Left ventricle myocardium superior (tissue), 1 donor: Measurements from ENCODE around the gene RBM26. TPM values are rescaled to one million over a fixed set of nuclear protein-coding genes. Genes with fewer than 3 reads are reported as not detected.
A peak's percentile ranks its signal among the peaks of the same experiment; 100 is the strongest.

Experiments used
- ATAC-seq: fragments of 200-7000 bp; cut with Tn5 transposase; one replicate; pipeline ENCODE4 v1.9.1; 2020; ENCODE audit warnings: mild to moderate bottlenecking, moderate library complexity
- DNase-seq: peaks from one replicate; pipeline ENCODE4 v3.0.0-alpha.2; 2020
- intact Hi-C: fragments of 100-400 bp; cut with micrococcal nuclease; formaldehyde crosslinking; loops from one replicate; pipeline ENCODE4 v1.11.0; 2022
- total RNA-seq: library from RNA; stranded (reverse); fragmentation: NEBNext Ultra II Directional; extraction: Animal tissue kit (Norgen Biotek cat#: 25700); gene quantifications from one replicate; pipeline ENCODE4 v1.2.1, GENCODE V29; 2021
- donor health status: DM: no; HTN: yes; CAD: no; lungs with severe emphysema.

Gene RBM26
- total RNA-seq, 1 donor from 2014 or later, result 21.5 TPM

DNA sequence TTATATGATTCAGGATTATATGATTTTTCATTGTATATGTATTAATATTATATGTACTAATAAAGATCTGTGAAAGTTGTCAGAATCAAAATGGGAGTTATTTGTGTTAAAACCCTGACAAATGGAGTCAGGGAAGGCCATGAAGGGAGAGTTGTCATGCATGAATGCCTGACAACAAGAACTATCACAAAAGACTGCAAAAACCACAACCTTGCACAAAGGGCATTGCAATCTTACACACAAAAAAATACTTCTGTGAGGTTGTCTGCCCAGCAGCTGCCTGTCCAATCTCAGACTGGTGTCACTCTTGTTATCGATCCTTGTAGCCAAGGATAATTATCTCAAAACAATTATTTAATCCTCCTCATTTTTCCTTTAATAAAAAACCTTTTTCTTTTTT, 21.2 kb upstream of the RBM26 start:
- intact Hi-C loops, result no loop called here
- ATAC-seq, result no peak

DNA sequence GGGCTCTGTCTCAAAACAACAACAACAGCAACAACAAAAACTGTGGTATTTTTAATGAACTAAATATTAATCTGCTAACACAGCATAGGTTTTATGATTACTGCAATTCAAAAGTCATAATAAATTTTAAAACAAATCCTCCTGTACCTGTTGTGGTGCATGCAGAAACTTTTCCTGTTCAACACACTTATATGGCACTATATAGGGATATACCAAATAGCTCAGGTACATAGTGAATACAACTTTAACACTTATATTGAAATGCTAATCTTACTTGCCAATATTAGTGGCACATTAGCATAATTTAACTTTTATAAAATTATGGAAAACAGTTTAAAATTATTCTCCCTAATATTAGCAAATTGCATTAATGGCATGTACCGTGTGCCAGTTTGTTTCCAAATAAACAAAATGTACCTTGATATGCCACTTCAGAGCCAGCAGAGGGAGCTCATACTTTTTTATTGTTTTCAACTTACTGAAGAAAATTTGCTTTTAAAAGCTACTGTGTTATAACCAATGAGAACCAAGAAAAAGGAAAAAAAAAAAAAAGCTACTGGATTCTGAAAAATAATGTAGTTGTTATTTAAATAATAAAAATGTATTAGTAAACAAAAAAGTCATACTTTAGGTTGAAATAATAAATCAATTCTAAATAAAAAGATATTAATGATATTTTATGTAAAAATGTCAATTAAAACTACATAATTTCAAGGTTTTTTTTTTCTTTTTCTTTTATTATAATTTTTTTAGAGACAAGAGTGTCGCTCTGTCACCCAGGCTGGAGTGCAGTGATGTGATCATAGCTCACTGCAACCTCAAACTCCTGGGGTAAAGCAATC, 18.0 kb upstream of the RBM26 start:
- intact Hi-C loops, result loop anchor here (2.0 kb wide), 1 partner anchor 117 kb away; no protein-coding TSS in a partner anchor
- ATAC-seq (peak; percentile 30), DNase-seq (no peak)

More for the DNA sequence above, 21.2 kb upstream of the RBM26 start:
- DNase-seq, result no peak

DNA sequence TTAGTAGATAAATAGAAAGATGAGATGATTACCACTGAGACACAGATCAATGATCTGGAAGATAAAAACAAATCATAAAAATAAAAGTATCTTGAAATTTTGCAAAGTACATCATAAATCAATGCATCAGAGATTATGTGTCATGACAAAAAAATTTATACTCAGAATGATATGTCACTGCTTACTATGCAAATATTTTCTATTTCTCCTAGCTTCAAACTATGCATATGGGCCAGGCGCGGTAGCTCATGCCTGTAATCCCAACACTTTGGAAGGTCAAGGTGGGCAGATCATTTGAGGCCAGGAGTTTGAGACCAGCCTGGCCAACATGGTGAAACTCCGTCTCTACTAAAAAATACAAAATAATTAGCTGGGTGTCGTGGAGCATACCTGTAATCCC, 17.3 kb upstream of the RBM26 start:
- DNase-seq (no peak), ATAC-seq (no peak)
- intact Hi-C loops, result no loop called here

DNA sequence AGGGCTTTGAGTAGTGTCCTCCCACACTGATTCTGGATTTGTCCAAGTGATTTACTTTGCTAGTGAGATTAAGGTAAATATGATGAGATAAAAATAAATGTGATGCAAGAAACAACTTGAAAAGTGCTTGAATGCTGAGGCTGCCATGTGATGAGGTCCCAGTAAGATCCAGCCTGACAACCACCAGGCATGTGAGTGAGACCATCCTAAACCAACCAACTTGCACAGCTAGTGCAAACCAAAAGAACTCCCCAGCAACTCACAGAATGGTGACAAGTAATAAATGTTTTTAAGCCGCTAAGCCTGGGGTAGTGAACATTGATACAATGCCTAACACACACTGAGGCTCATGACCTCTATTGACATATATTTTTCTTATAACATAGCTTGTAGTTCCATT, 13.3 kb upstream of the RBM26 start:
- no peak for DNase-seq
- intact Hi-C loops, result no loop called here
- ATAC-seq, result no peak

DNA sequence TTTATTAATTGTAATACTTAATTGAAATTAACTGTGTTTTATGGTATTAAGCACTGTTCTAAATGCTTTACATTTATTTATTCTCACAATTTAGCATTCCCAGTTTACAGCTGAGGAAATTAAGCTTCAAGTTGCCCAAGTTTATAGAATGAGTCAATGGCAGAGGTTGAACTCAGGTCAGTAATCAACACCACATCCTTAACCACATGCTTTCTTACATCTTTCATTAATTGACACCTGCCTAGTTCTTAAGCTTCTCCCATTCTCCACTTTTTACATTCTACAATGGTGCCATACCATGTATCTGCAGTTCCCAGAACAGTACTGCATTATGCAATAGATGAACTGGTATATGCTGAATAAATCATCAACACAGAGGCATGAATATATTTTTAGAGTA, 11.7 kb upstream of the RBM26 start:
- intact Hi-C loops, result no loop called here
- DNase-seq, result no peak
- ATAC-seq, result no peak

DNA sequence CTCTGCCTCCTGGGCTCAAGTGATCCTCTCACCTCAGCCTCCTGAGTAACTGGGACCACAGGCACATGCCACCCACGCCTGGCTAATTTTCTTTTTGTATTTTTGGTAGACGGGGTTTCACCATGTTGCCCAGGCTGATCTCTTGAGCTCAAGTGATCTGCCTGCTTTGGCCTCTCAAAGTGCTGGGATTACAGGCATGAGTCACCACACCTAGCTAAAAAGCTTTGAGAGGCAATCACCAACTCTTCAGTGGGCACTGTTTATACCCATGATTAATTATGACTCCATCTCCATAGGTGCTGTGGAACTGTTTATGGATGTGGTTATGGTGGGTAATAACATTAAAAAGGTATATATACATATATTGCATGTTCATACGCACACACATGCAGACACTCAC, 7.5 kb upstream of the RBM26 start:
- no peak for DNase-seq
- intact Hi-C loops, result no loop called here
- ATAC-seq, result no peak

DNA sequence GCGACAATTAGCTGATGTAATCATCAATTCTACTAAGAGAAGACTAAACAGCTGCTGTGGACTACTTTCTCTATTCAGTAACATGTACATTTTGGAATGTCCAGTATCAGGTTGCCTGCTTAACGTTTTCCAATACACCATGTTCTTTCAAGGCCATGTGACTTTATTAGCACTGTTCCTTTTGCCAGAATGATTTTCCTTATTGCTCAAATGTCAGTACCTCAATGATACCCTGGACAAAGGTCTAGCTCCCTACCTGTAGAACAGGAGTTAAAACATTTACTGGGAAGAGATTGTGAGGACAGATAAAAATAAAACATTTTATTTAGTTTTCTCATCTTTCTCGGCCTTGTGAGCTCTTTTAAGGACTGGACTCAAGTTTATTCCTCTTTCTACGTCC, 3.8 kb upstream of the RBM26 start:
- no peak for ATAC-seq
- intact Hi-C loops, result no loop called here
- no peak for DNase-seq

DNA sequence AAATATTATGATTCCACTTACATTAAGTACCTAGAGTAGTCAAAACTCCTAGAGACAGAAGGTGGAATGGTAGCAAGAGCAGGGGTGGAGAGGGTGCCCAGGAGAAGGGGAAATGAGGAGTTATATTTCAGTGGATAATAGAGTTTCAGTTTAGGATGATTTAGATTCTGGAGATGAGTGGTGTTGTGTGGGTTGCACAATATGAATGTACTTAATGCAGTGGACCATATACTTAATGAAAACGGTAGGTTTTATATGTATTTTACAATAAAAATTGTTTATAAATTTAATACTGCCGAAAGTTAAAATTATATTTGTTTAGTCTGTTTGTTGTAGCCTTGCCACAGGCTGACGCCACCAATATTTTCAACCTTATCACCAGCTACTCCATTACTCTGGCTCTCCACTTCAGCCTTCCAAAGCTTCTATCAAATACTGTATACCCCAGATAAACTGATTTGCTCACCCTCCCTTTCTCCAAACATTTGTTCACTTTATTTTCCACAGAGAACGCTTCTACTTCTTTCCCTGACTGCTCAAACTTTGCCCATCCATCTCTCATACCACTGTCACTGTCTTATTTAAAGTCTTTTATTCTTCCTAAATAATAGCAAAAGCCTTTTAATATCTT, 1.4 kb upstream of the RBM26 start:
- ATAC-seq (no peak), DNase-seq (no peak)
- intact Hi-C loops, result no loop called here

DNA sequence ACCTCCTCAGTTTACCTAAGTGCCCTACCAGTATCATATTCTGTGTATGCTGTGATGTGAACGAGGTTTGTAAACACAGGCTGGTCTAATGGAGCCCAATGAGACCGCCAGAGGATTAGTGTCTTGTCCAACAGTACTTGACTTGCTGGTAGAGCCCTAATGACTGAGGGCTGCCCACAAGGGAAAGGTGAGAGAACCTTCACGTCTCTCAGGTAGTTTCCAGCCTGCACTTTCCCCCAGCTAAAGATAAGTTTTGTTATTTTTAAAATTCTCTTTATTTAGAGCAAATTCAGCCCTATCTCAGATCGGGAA, 498 bp upstream of the RBM26 start:
- peak; percentile 36 for ATAC-seq
- intact Hi-C loops, result no loop called here
- DNase-seq, result no peak

DNA sequence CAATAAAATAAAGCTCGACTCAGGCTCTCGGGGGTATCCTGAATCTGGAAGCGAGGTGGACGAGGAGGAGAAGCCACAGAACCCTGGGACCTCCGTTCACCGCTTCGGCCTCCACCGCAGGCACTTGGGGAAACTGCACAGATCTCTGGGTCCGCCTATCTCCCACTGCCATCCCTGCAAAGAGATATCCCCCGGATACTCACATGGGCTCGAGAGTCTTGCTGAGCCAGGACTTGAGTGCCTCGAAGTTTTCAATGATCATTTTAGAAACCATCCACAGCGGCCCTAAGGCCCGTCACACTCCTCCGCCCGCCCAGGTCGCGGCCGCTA, 589 bp downstream of the RBM26 start:
- no peak for DNase-seq
- intact Hi-C loops, result no loop called here
- ATAC-seq, result peak; percentile 1

DNA sequence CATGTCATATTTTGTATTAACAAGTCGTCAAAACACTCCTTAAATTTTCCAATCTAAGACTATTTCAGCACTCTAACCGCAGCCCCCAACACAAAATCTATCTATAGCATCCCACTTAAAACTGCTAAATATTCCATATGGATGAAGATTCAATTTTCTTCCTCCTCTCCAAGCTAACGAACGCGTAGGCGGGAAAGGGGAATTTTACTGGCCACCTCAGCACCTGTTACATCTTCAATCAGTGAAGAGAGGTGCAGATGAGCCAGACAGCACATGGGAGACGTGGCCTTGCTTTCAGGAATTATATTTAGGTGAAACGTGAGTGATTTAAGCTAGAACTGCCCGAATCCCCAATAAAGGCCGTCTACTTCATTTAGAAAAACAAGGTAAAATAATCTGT, 1.1 kb downstream of the RBM26 start:
- intact Hi-C loops, result no loop called here
- DNase-seq, result no peak
- ATAC-seq, result no peak

DNA sequence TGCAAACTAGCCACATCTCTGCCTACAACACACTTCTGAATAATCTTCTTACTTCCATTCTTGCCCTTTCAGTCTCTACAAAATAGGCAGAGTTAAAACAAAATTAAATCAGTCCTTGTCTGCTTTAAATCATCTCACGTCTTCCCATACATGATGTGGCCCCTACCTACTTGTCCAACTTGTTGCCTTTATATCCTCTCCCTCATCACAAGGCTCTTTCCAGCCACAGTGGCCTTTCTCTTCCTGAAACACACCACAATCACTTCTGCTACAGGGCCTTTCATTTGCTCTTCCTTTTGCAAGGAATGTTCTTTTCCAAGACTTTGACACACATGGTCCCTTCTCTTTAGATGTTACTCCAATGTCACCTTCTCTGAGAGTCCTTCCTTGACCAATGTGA, 1.7 kb downstream of the RBM26 start:
- intact Hi-C loops, result no loop called here
- no peak for ATAC-seq
- no peak for DNase-seq

DNA sequence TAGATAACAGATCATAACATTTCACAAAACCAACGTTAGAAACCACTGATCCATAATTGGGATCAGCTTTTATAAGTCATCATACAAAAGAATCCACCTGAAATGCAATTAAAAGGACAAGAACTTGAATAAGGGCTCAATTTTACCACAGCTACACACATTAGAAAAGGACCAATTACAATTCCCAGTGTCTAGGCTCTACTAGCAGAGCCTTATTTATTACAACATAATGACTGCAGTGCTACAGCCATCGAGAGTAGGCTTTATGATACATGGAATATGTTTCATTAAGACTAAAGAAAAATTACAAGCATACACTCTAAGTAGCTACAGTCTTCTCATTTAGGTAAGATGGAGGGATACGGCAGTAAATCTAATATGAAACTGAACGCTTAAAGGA, 2.9 kb downstream of the RBM26 start:
- ATAC-seq, result no peak
- intact Hi-C loops, result no loop called here

DNA sequence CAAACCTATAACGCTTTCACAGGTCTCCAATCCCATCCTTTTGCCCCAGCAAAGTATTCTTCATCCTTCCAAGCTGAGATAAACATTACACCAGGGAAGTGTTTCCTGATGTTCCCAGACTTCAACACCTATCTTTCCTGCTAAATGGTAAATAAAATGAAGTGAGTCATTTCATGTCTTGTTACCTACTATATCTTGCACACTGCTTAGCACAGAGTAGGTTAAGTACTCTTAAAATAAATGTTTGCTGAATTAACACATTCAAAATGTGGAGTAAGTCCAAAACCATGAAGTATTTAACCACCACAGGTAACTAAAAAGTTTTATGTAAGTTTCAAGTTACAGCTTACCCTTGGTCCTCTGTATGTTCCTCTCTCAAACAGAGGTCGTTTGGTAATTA, 3.4 kb downstream of the RBM26 start:
- no peak for ATAC-seq
- DNase-seq, result no peak
- intact Hi-C loops, result no loop called here

More for the DNA sequence above, 2.9 kb downstream of the RBM26 start:
- DNase-seq, result no peak

DNA sequence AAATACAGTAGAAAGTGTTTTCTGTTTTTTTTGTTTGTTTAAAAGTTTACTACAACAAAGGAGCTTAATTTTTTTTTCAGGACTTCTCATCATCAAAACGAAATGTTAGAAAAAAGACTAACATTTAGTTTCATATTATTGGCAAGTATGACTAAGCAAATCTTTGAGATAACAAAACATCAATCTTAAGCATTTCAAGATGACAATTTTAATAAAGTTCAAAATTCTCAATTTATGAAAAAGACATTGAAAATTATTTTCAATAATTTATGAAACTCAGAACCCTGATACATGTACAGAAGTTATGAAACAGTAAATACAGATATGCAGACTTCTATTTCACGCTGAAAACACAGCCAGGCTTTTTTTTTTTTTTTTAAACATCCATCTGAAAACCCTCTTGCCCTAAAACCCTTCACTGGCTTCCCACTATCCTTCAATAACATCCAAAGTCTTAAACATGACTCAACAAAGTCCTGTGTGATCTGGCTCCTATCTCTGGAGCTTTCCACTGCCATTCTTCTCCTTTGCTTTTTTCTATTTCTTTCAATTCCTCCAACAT, 3.9 kb downstream of the RBM26 start:
- no peak for DNase-seq
- intact Hi-C loops, result no loop called here
- no peak for ATAC-seq

DNA sequence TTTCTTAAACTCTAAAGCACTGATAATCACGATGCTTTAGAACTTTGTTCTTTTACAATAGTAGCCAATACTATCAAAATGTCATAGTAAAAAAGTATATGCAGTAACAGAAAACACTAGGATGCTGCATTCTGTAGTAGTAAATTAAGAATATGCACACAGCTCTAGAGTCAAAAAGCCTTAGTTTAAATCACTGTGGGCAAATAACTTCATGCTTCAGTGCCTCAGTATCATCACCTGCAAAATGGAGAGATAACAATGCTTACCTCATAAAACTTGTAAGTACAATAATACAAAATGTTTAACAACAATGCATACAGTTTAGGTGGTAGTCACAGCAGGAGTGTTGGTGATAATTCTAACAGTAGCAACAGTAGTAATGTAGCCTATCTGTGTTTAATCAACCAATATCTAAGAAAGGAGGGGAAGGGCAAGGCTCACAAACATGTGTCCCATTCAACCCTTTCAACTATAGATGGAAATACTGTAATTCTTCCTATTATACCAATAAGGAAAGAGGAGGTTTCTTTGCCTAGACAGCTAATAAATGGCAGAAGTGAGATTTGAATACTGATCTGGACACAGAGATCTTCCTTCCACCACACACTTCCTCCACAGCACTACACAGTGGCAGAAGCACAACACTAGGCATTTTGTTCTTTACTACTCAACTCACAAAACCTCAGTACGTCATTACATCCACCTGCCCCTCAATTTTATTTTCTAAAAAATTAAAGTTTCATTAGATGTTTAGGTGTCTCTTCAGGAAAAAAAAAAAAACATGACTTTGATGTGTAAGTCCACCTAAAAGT, 4.6 kb downstream of the RBM26 start:
- no peak for DNase-seq
- intact Hi-C loops, result no loop called here

DNA sequence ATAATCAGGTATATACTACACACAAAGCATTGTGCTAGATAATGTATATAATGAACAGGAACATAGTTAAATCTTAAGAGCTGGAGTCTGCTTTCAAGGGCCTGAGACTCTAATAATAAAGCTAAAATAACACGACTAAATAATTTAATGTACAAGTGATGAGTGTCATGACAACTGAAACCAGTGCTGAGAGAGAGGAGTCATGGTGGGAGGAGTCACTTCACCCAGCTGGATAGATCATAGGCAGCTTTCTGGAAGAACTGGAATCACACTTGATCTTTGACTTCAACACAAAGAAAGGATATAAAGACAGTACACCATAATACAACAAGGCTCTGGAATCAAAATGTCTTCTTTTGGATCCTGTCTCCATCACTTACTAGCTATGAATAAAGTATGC, 7.1 kb downstream of the RBM26 start:
- intact Hi-C loops, result no loop called here
- ATAC-seq, result no peak
- no peak for DNase-seq

More for the DNA sequence above, 4.6 kb downstream of the RBM26 start:
- ATAC-seq, result no peak

DNA sequence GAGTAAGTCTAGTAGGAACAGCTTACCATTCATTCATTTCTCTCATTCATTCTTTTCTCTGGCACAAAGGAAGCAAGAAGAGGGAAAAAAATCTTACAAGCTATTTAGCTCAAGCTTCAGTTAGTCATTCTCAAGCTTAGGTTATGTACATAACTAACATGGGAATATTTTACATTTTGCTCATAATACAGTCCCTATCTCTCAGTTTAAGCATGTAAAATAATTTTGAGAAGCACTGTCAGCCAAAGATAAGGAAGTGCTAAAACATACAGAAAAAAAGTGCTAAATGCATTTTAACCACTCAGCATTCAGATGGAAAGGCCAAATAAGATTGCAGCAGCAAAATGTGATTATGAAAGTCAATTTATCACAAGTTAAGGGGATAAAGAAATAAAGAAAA, 7.9 kb downstream of the RBM26 start:
- intact Hi-C loops, result no loop called here
- DNase-seq (no peak), ATAC-seq (no peak)

DNA sequence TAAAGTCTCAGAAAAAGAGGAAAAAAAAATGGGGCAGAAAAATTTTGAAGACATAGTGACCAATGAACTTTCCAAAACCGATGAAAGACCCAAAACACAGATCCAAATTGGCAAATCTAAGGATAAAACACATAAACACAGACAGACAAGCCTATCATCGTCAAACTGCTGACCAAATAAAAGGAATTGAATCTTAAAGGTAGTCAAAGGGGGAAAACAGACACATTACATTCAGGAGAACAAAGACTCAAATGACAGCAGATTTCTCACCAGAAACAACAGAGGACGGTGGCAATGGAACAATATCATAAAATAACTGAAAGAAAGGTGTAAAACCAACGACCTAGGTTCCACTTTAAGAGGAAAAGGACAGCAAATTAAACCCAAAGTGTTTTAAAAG, 10.2 kb downstream of the RBM26 start:
- ATAC-seq, result no peak

DNA sequence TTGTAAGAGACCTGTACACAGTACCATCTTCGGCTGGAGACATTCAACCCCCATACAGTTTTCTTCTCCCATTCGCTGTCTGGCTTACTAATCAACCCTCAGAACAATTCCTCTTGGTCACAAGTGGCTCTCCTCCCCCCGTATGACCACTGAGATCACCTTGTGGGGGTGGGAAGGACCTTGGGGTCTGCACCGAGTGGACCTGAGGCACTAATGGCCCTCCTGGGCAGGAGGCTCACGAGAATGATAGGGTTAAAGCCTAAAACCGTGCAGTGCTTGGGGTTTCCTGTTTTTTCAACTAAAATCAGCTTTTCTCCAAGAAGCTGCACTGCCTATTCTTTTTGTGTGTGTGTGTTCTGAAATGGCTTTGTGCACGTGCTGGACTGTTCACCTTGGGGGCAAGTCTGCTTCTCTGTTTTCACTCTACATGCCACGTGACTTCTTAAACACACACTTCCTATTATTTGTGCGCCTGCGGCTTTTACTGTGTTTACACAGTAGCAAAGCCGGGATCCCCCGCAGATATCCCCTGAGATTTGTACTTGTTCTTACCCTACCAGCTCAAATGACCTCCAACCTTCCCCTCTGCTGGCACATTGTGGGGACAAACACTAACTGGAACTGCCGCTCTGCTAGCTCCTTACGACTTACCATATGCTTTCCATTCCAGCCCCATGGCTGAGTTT, 12.3 kb downstream of the RBM26 start:
- no peak for DNase-seq
- peak; percentile 25 for ATAC-seq
- intact Hi-C loops, result no loop called here

More for the DNA sequence above, 10.2 kb downstream of the RBM26 start:
- DNase-seq, result no peak
- intact Hi-C loops, result no loop called here
